ENCODE results near the gene CTDNEP1.

The CTDNEP1 gene

DNA sequence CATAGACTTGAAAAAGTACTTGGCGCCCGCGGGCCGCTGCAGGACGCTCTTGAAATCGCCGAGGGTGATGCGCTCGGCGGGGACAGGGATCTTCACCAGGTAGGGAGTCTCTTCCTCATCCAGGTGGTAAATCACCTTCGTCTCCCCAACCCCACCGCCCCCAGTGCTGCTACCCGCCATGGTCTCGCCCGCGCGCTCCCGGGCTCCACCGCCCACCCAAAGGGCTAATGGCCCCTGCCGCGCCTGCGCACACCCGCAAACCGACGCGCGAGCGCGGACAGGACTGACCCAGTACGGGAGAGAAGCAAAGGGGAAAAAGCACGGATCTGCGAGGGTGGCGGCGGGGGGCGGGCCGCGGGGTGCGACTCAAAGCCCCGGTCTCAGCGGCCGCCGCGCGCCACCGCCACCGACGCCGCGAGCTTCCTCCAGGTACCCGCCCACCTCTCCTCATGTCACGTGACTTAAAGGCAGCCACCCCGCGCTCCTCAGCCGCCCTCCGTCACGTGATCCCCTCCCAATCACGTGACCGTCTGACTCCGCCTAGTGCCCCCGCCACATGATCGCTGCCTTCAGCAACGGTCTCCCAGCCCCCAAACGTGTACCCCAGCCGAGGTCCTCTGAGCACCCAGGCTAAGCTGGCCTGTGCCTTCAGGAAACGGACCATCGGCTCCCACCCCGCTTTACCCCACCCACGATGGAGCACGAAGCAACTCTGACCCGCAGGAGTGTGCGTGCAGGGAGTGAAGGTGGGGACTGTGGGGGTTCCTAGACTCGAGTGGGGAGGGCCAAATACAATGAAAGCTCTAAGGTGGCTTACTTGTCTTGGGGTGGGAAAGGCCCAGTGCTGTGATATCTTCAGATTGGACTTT is 17.2 kb downstream of the CTDNEP1 start, which contains the start of gene DVL2:
TSS of gene DVL2 (minus strand) at position 435 of the 869 bp plus-strand sequence. CDS start at position 180, 255 bp downstream.
- in situ Hi-C loops (cut with MboI; ENCODE audit: low sequenced_read_pairs, unreplicated experiment) = no loop called here
- peak; percentile 97 for DNase-seq (ENCODE audit: low spot score)
- TF ChIP-seq, protein P1, sequence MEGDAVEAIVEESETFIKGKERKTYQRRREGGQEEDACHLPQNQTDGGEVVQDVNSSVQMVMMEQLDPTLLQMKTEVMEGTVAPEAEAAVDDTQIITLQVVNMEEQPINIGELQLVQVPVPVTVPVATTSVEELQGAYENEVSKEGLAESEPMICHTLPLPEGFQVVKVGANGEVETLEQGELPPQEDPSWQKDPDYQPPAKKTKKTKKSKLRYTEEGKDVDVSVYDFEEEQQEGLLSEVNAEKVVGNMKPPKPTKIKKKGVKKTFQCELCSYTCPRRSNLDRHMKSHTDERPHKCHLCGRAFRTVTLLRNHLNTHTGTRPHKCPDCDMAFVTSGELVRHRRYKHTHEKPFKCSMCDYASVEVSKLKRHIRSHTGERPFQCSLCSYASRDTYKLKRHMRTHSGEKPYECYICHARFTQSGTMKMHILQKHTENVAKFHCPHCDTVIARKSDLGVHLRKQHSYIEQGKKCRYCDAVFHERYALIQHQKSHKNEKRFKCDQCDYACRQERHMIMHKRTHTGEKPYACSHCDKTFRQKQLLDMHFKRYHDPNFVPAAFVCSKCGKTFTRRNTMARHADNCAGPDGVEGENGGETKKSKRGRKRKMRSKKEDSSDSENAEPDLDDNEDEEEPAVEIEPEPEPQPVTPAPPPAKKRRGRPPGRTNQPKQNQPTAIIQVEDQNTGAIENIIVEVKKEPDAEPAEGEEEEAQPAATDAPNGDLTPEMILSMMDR (IDR thresholded peaks at IDR 0.05; ENCODE audit: borderline replicate concordance, control extremely low read depth, extremely low read depth, insufficient read depth, missing control alignments) = no peak

DNA sequence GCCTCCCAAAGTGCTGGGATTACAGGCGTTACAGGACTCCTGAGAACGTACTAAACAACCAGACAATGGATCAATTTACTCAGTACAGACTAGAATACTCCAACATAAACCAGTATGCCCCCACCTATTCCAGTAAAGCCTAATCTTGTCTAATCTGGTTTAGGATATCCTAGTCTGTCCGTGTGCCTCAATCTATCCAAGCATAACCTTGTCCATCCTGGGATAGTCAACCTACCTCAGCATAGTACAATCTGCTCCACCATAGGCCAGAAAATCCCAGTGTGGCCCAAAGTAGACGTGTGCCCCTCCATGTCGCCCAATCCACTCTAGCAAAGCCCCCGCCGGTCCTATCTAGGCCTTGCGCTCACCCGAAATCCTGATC is 17.8 kb downstream of the CTDNEP1 start:
- DNase-seq (ENCODE audit: low spot score) = no peak
- TF ChIP-seq, protein P1 (IDR thresholded peaks at IDR 0.05; ENCODE audit: borderline replicate concordance, control extremely low read depth, extremely low read depth, insufficient read depth, missing control alignments) = no peak
- in situ Hi-C loops (cut with MboI; ENCODE audit: low sequenced_read_pairs, unreplicated experiment) = no loop called here

DNA sequence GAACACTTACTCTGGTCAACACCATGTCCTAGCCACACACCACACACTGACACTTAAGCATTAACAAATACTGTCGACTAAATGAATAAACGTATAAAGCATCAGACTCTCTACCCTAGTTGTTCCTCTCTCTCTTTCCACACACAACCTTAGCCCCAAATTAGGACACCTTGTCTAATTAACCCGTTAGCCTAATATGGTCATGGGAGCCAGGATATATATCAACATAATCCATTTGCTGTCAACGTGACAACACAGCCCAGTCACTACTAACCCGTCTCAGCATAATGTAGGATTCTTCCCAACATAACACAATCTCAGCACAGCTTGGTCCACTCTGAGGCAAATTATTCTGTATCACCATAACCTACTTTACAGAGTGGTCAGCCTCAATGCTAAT is 19.4 kb downstream of the CTDNEP1 start:
- no peak for DNase-seq (ENCODE audit: low spot score)
- in situ Hi-C loops (cut with MboI; ENCODE audit: low sequenced_read_pairs, unreplicated experiment) = no loop called here
- TF ChIP-seq, protein P1 (IDR thresholded peaks at IDR 0.05; ENCODE audit: borderline replicate concordance, control extremely low read depth, extremely low read depth, insufficient read depth, missing control alignments) = no peak

DNA sequence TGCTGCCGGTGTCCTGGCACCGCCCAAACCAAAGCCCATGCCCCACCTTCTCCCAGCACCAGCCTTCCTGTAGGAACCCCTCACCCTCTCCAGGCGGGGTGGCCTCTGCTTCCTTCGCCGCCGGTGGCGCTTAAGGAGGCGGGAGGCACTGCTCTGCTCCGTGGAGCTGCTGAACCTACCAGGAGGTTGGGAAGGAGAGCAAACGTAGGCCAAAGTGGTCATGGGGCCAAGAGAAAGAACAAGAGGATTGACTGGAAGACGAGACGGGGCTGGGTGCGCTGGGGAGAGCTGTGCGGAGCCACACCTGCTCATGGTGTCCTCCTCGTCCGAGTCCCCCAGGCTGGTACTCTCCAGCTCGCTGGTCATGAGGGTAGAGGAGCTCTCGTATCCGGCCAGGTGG is 22.0 kb downstream of the CTDNEP1 start:
- TF ChIP-seq, protein P1 (IDR thresholded peaks at IDR 0.05; ENCODE audit: borderline replicate concordance, control extremely low read depth, extremely low read depth, insufficient read depth, missing control alignments) = no peak
- DNase-seq (ENCODE audit: low spot score) = no peak
- in situ Hi-C loops (cut with MboI; ENCODE audit: low sequenced_read_pairs, unreplicated experiment) = no loop called here

DNA sequence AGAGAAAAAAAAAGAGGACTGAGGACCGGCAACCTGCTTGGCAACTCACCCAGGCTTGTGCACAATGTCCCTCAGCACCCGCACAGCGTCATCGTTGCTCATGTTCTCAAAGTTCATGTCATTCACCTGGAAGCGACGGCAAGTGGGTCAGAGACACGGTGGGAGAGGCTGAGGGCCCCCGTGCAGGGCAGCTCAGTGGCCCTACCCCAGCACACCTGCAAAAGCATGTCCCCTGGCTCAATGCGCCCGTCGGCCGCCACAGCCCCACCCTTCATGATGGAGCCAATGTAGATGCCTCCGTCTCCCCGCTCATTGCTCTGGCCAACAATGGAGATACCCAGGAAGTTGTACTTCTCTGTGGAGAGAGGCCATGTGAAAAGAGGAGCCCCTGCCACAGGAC is 22.6 kb downstream of the CTDNEP1 start:
- no peak for DNase-seq (ENCODE audit: low spot score)
- in situ Hi-C loops (cut with MboI; ENCODE audit: low sequenced_read_pairs, unreplicated experiment) = no loop called here
- TF ChIP-seq, protein P1 (IDR thresholded peaks at IDR 0.05; ENCODE audit: borderline replicate concordance, control extremely low read depth, extremely low read depth, insufficient read depth, missing control alignments) = no peak

DNA sequence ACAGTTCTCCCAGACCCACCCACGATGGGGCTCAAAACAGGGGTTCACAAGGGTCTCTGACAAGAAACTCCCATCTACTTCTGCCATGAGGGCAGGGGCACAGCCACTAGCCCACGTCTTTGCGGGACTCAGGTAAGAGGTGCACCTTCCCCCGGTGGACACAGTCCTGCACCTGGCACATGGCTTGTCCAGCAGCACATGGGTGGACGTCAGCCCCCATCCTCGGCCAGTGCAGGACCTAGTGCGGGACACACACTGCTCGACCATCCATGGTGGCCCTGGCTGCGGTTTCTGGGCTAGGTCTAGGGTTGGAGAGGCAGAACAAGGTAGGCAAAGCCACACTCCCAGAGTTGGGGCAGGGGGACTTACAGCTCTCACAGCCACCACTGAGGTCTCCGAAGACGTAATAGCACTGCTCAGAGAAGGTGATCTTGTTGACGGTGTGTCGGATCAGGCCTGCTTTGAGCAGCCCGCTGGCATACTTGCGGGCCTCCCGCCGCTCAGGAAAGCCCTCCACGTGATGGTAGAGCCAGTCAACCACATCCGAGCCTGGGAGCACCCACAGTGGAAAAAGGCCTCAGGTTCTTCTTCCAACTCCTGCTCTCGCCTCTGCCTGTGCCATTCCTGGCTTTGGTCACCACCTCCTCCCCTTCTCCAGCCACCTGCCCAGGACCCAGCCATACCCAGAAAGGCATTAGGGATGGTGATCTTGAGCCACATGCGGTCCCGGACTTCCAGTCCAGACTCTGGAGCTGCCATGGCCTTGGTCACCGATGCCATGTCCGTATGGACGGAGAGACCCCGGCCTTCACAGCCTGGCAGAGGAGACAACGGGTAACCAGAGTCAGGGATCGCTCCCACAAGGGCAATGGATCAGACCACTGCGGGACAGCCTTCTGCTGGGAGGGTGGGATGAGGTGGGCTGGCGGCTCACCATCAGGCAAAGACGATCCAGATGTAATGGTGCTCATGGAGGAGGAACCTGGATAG is 24.5 kb downstream of the CTDNEP1 start:
- in situ Hi-C loops (cut with MboI; ENCODE audit: low sequenced_read_pairs, unreplicated experiment) = no loop called here
- TF ChIP-seq, protein P1 (IDR thresholded peaks at IDR 0.05; ENCODE audit: borderline replicate concordance, control extremely low read depth, extremely low read depth, insufficient read depth, missing control alignments) = no peak
- no peak for DNase-seq (ENCODE audit: low spot score)
